Measurements from ENCODE around the gene IREB2.

Gene IREB2

GRCh38 chr15:78461171-78461888 is 23.3 kb downstream of the IREB2 start:
- H3K4me2 ChIP-seq = no peak overlapping the region
- H3K9ac ChIP-seq = no peak overlapping the region

GRCh38 chr15:78469031-78469430 is 31.0 kb downstream of the IREB2 start:
- Histone ChIP-seq H3K4me1 (ENCODE audit: low read depth, poor library complexity, severe bottlenecking) (no peaks in the 10 kb centered on the region), H3K4me3 (IDR thresholded peaks at IDR 0.05; ENCODE audit: insufficient read depth, low read depth, low read length) (no peak overlapping the region), H2AFZ (ENCODE audit: low read depth) (no peak overlapping the region), H3K36me3 (ENCODE audit: insufficient read depth) (peaks cover 23% of the 10 kb centered on the region), H3K4me2 (no peak overlapping the region), H4K20me1 (ENCODE audit: insufficient read depth) (no peaks in the 10 kb centered on the region), H3K79me2 (ENCODE audit: insufficient read depth, low read depth) (peaks cover 5% of the 10 kb centered on the region; the same call in 1 of the 2 replicates), H3K9ac (no peak overlapping the region), H3K27ac (no peak overlapping the region), H3K27me3 (ENCODE audit: insufficient read depth, low read depth) (no peaks in the 10 kb centered on the region)
- no peak for TF ChIP-seq CTCF (conservative IDR thresholded peaks at IDR 0.05; ENCODE audit: low read depth, low read length)

More at GRCh38 chr15:78461171-78461888, 23.3 kb downstream of the IREB2 start:
- Histone ChIP-seq H3K36me3 (ENCODE audit: insufficient read depth) (peaks cover 12% of the 10 kb centered on the region; the same call in 1 of the 2 replicates), H3K79me2 (ENCODE audit: insufficient read depth, low read depth) (peaks cover 69% of the 10 kb centered on the region), H4K20me1 (ENCODE audit: insufficient read depth) (no peaks in the 10 kb centered on the region), H3K4me3 (IDR thresholded peaks at IDR 0.05; ENCODE audit: insufficient read depth, low read depth, low read length) (no peak overlapping the region), H3K4me1 (ENCODE audit: low read depth, poor library complexity, severe bottlenecking) (peaks cover 22% of the 10 kb centered on the region), H3K27ac (no peak overlapping the region), H3K27me3 (ENCODE audit: insufficient read depth, low read depth) (no peaks in the 10 kb centered on the region), H2AFZ (ENCODE audit: low read depth) (no peak overlapping the region)
- TF ChIP-seq CTCF (conservative IDR thresholded peaks at IDR 0.05; ENCODE audit: low read depth, low read length) = no peak

GRCh38 chr15:78477295-78477694 is 39.3 kb downstream of the IREB2 start:
- Histone ChIP-seq H3K4me2 (no peak overlapping the region), H3K4me1 (ENCODE audit: low read depth, poor library complexity, severe bottlenecking) (no peaks in the 10 kb centered on the region), H3K79me2 (ENCODE audit: insufficient read depth, low read depth) (no peaks in the 10 kb centered on the region), H3K27ac (no peak overlapping the region), H3K4me3 (IDR thresholded peaks at IDR 0.05; ENCODE audit: insufficient read depth, low read depth, low read length) (no peak overlapping the region), H3K9ac (no peak overlapping the region), H3K27me3 (ENCODE audit: insufficient read depth, low read depth) (no peaks in the 10 kb centered on the region), H3K36me3 (ENCODE audit: insufficient read depth) (peaks cover 7% of the 10 kb centered on the region; the same call in 1 of the 2 replicates), H4K20me1 (ENCODE audit: insufficient read depth) (no peaks in the 10 kb centered on the region), H2AFZ (ENCODE audit: low read depth) (no peak overlapping the region)
- TF ChIP-seq CTCF (conservative IDR thresholded peaks at IDR 0.05; ENCODE audit: low read depth, low read length) = no peak

GRCh38 chr15:78479650-78480049 is 41.6 kb downstream of the IREB2 start:
- H3K27me3 ChIP-seq (ENCODE audit: insufficient read depth, low read depth) = no peaks in the 10 kb centered on the region
- TF ChIP-seq CTCF (conservative IDR thresholded peaks at IDR 0.05; ENCODE audit: low read depth, low read length) = no peak
- no peaks in the 10 kb centered on the region for H3K4me1 ChIP-seq (ENCODE audit: low read depth, poor library complexity, severe bottlenecking)
- H3K9ac ChIP-seq = no peak overlapping the region
- H3K27ac ChIP-seq = no peak overlapping the region
- no peak overlapping the region for H3K4me3 ChIP-seq (IDR thresholded peaks at IDR 0.05; ENCODE audit: insufficient read depth, low read depth, low read length)
- peaks cover 4% of the 10 kb centered on the region for H3K36me3 ChIP-seq (ENCODE audit: insufficient read depth)
- H3K79me2 ChIP-seq (ENCODE audit: insufficient read depth, low read depth) = no peaks in the 10 kb centered on the region
- H4K20me1 ChIP-seq (ENCODE audit: insufficient read depth) = no peaks in the 10 kb centered on the region
- no peak overlapping the region for H3K4me2 ChIP-seq
- no peak overlapping the region for H2AFZ ChIP-seq (ENCODE audit: low read depth)
